Measurements from ENCODE around the gene GEMIN7.

GEMIN7 gene

DNA sequence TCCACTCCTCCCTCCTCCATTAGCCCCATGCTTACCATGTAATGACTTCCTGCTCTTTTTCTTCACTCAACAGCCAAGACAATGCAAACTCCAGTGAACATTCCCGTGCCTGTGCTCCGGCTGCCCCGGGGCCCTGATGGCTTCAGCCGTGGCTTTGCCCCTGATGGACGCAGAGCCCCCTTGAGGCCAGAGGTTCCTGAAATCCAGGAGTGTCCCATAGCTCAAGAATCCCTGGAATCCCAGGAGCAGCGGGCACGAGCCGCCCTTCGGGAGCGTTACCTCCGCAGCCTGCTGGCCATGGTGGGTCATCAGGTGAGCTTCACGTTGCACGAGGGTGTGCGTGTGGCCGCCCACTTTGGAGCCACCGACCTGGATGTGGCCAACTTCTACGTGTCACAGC, 11.0 kb downstream of the GEMIN7 start:
- DNase-seq (ENCODE audit: low spot score) = no peak

DNA sequence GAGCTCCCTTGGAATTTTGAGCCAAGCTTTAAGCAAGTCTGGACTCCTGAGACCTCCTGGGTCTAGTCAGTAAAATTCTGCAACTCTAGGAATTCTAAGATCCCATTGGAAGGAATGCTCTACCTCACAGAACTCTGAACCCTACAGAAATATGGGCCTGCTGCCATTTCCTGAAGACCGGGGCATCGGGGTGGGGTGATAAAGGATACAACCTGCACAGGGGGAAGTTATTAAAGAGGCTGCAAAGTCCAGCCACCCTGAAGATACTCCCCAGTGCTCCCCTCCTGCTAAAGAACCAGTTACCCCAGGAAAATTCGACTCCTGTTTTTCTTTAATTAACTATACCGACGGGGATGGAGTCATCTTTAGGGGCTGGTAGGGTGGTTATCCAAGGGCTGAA, 11.5 kb downstream of the GEMIN7 start:
- no peak for DNase-seq (ENCODE audit: low spot score)

- peak; percentile 99 for DNase-seq (ENCODE audit: low spot score)
Measured at GRCh38 chr19:45091031-45091923, 12.2 kb downstream of the GEMIN7 start.

- DNase-seq (ENCODE audit: low spot score) = peak; percentile 92
Measured at GRCh38 chr19:45092747-45093678, 14.0 kb downstream of the GEMIN7 start, which contains the start of gene PPP1R37. PPP1R37 (plus strand) TSS chr19:45093179; CDS start chr19:45093326, 147 bp downstream.

GRCh38 chr19:45094137-45094536, 15.1 kb downstream of the GEMIN7 start:
- no peak for DNase-seq (ENCODE audit: low spot score)

GRCh38 chr19:45094707-45095106, 15.6 kb downstream of the GEMIN7 start:
- DNase-seq (ENCODE audit: low spot score) = no peak

DNA sequence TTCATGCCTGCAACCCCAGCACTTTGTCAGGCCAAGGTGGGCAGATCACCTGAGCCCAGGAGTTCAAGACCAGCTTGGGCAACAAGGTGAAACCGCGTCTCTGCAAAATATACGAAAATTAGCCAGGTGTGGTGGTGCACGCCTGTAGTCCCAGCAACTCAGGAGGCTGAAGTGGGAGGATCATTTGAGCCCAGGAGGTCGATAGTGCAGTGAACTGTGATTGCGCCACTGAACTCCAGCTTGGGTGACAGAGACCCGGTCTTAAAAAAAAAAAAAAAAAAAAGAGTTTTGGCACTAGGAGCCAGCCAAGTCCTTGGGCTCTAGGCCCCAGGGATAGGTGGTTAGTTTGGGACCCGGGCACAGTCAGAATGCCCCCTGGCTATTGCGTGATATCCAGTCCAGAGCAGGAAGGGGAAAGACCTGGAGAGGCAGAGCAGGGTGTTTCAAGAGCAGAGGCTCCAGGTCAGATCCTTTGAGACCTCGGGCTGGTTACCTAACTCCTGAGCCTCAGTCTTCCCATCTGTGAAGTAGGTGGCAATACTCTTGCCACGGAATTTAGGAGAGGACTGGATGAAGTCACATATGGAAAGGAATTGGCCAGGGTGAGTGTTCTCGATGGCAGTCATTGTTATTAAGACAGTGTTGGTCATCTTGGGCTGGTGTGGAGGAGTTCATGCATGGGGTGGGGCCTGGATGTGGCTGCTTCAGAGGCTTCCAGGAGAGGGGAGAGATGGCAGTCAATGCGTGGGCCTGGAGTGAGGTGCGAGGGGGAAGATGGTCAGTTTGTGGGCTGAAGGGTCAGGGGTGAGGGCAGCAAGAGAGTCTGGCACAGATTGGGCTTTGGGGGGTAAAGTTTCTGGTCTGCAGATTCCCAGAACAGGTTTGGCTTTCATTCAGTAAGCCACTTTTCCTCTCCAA, 16.7 kb downstream of the GEMIN7 start:
- DNase-seq (ENCODE audit: low spot score) = no peak

- DNase-seq (ENCODE audit: low spot score) = no peak
Measured at GRCh38 chr19:45096700-45097099, 17.6 kb downstream of the GEMIN7 start.

DNA sequence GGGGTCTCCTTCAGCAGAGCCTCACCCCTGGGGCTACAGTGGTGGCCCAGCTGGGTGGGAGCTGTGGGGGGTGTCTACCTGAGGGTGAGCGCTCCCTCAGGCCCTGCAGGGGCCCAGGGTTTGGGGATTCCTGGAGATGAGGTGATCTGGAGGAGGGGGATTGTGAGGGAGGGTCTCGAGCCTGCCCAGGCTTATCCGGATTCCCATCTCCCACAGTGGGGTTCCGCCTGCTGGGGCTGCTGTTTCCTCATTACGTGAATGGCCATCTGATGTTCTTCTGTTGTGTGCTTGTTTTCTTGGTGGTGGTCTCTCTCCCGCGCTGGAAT, 18.4 kb downstream of the GEMIN7 start:
- no peak for DNase-seq (ENCODE audit: low spot score)

DNA sequence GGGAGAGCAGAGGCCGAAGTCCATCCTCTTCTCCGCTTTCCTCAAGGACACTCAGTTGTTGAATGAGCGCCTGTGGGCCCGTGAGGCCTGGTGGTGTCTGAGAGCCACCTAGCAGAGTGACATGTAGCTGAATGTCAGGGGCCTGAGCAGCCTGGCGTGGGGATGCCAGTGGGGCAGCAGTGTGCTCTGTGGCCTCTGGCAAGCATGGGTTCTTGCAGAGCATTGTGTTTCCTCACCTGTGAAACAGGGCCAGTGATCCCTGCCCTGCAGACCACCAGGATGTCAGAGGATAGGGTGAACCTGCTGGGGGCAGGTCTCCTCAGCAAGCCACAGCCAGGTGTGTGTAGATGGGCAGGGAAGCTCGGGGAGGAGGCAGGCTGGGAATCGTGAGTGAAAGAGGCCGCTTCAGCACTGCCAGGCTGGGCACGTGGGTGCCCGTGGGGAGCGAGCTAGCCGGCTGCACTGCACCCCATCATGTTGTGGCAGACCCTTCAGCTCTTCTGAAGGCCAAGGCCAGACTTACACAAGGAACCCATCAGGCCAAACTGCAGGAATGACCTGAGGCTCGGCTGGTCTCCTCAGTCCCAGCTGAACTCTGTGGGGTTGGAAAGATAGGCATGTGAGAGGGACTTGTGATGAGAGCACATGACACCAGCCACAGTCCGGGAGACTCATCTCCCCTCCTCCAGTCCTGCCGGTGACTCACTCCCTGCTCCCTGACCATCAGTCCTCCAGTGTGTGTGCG, 18.9 kb downstream of the GEMIN7 start:
- peak; percentile 81 for DNase-seq (ENCODE audit: low spot score)

DNA sequence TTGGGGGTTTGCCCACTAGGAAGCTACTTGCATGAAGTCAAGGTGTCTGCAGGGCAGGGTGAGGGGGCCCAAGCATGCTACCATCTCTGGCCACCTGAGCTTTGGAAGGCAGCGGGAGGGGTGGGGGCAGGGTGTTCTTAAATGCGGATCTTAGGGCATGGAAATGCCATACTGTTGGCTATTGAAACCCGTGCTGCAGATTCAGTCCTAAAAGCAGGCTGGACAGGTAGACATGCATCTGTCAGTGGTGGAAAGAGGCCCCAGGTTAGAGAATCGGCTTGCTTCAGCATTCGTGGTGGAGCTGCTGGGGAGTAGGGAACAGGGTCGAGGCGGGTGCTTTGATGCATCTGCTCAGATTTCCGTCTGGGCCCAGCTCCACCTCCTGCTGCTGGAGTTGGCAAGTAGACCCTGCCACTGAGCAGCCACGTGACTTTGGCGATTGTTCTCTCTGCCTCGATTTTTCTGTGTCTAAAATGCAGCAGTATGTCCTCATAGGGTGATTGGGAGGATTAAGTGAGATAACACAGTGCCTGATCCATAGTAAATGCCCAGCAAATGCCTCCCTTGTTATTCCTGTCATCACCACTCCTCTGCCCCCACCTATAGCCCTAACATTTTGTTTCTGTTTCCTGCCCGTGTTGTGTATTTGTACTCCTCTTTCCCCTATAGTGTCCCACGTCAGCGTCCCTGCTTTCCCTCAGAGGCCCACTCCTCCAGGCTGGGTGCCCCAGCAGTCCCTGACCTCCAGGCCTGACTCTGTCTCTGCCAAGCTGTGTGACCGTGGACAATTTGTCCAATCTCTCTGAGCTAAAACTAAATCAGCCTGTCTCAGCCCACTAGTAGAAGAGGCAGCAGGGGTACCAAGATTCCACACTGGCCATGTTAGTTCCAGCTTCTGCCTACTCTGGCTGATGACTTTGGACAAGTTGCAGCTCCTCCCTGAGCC, 19.7 kb downstream of the GEMIN7 start:
- DNase-seq (ENCODE audit: low spot score) = peak; percentile 88

GRCh38 chr19:45099467-45100191, 20.6 kb downstream of the GEMIN7 start:
- no peak for DNase-seq (ENCODE audit: low spot score)

- no peak for DNase-seq (ENCODE audit: low spot score)
Measured at GRCh38 chr19:45100201-45100600, 21.1 kb downstream of the GEMIN7 start.

DNA sequence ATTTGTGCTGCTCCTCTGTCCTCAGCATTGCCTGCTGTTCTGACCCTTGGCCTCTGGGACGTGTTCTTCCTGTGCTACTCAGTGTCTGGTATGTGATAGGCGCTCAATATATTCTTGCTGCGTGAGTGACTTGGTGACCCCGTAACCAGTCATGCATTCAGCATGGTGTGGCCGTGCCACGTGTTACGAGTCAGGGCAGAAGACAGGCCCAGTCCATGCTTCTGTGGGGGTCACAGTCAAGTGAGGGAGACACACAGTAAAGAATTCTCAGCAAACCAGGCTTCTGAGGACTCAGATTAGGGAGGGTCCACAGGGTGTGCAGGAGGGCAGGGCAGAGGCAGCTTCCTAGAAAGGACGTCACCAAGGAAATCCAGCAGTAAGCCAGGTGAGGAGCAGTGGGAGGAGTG, 21.8 kb downstream of the GEMIN7 start:
- DNase-seq (ENCODE audit: low spot score) = no peak

- no peak for DNase-seq (ENCODE audit: low spot score)
Measured at GRCh38 chr19:45101806-45102205, 22.7 kb downstream of the GEMIN7 start.

- no peak for DNase-seq (ENCODE audit: low spot score)
Measured at GRCh38 chr19:45102481-45102880, 23.4 kb downstream of the GEMIN7 start.

GRCh38 chr19:45103156-45103507, 24.1 kb downstream of the GEMIN7 start:
- DNase-seq (ENCODE audit: low spot score) = no peak

DNA sequence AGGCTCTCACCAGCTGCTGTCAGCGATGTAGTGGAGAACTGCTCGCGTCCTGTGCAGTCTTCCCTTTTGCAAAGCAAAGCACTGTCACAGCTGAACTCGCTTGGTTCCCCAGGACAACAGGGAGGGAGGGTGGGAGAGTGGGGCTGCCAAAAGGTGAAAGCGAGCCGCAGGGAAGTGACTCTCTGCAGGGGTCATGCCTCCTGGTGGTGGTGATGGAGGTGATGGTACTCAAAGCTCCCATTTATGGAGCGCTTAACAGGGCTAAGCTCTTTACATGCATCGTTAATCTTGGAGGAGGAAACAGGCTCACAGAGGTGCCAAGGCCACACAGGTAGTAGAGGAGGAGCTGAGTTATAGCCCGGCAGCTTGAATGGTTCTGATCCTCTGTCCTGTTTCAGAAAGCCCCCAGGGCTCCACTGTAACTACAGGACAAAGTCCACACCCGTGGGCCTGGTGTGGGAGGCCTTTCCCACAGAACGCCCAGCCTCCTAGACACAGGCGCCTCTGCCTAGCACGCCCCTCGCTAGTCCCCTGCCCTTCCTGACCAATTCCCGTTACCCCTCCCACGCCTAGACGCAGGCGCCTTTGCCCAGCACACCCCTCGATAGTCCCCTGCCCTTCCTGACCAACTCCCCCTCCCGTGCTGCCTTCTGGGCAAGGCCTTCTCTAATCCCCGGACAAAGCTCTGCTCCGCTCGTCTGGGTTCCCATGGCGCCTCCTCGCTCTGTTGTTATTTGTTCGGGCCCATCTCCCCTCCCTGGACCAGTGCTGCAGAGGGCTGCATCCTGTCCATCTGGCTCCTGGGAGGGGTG, 24.7 kb downstream of the GEMIN7 start:
- no peak for DNase-seq (ENCODE audit: low spot score)
